ENCODE measurements around the gene NCBP3.

DNA sequence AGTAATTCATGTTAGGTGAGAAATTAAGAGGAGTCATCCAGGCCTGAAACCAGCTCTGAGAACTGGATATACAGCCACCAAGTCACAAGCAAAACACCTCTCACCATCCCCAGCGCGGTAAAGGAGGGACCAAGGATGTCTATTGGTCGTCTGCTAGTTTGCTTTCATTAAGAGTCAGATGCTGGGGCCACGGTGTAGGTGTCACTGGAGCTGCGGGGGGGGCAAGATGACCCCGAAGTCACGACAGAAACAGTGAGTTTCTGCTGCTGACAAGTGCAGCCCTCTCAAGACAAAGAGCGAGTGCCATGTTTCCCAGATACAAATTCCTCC, 790 bp downstream of the NCBP3 start:
- TF ChIP-seq GATA3 (IDR thresholded peaks at IDR 0.05; ENCODE audit: low read depth, low read length) (no peak), GATA2 (IDR thresholded peaks at IDR 0.05; ENCODE audit: low read depth, low read length) (no peak)
